Liver (tissue), 9 donors: ENCODE results near the gene CLDN10. TPM values are rescaled to one million over a fixed set of nuclear protein-coding genes. Genes with fewer than 3 reads are reported as not detected.

ENCODE experiments used
- DNase-seq: peaks from one replicate; pipeline ENCODE4 v3.0.0-alpha.2; 2017; ENCODE audit warnings: low spot score
- H3K27ac ChIP-seq, 2 donors: one replicate each; pipeline ENCODE4 v1.7.0; 2013; ENCODE audit warnings: inconsistent platforms in 2 of 2, low read length in 2 of 2, control low read depth in 1 of 2, low read depth in 1 of 2, mild to moderate bottlenecking in 1 of 2
- H3K27me3 ChIP-seq, 4 donors: one replicate each; pipeline versions ENCODE4 v1.6.1 to v1.7.0; 2013; ENCODE audit warnings: low read length in 3 of 4, inconsistent platforms in 1 of 4, mild to moderate bottlenecking in 1 of 4, moderate library complexity in 1 of 4; ENCODE audit not compliant: control insufficient read depth in 4 of 4, insufficient read depth in 4 of 4
- H3K36me3 ChIP-seq, 4 donors: one replicate each; pipeline versions ENCODE4 v1.6.1 to v1.7.0; 2013; ENCODE audit warnings: low read length in 3 of 4, mild to moderate bottlenecking in 3 of 4, low read depth in 1 of 4, moderate library complexity in 1 of 4; ENCODE audit not compliant: control insufficient read depth in 4 of 4, insufficient read depth in 3 of 4
- H3K4me1 ChIP-seq, 4 donors: one replicate each; pipeline versions ENCODE4 v1.6.1 to v1.7.0; 2013; ENCODE audit warnings: low read length in 3 of 4, mild to moderate bottlenecking in 3 of 4, moderate library complexity in 1 of 4; ENCODE audit not compliant: control insufficient read depth in 4 of 4, insufficient read depth in 4 of 4
- H3K4me3 ChIP-seq, 3 donors: one replicate each; pipeline versions ENCODE4 v1.6.1 to v1.7.0; 2013; ENCODE audit warnings: low read length in 3 of 3, control low read depth in 1 of 3, low read depth in 1 of 3, mild to moderate bottlenecking in 1 of 3
- H3K9ac ChIP-seq, 2 donors: one replicate each; pipeline ENCODE4 v1.7.0; 2013; ENCODE audit warnings: low read length in 2 of 2, mild to moderate bottlenecking in 2 of 2, moderate library complexity in 2 of 2, control low read depth in 1 of 2, low read depth in 1 of 2
- H3K9me3 ChIP-seq, 4 donors: one replicate each; pipeline versions ENCODE4 v1.6.1 to v1.7.0; 2013; ENCODE audit warnings: low read length in 3 of 4; ENCODE audit not compliant: control insufficient read depth in 4 of 4
- ATF3 ChIP-seq: IDR thresholded peaks from 2 replicates; pipeline ENCODE4 v1.6.1; 2016; ENCODE audit warnings: antibody characterized with exemption
- EGR1 ChIP-seq, 2 donors: IDR thresholded peaks; 2 replicates each; pipeline ENCODE4 v1.6.1; 2016 to 2018; ENCODE audit warnings: antibody characterized with exemption in 2 of 2, low read depth in 2 of 2
- FOXA1 ChIP-seq: IDR thresholded peaks from 2 replicates; pipeline ENCODE4 v1.6.1; 2016; ENCODE audit warnings: antibody characterized with exemption
- FOXA2 ChIP-seq: IDR thresholded peaks from 2 replicates; pipeline ENCODE4 v1.6.1; 2016; ENCODE audit warnings: antibody characterized with exemption
- GABPA ChIP-seq, 2 donors: IDR thresholded peaks in 1 of 2; conservative IDR thresholded peaks in 1 of 2; 2 replicates each; pipeline ENCODE4 v1.6.1; 2016; ENCODE audit warnings: antibody characterized with exemption in 2 of 2, mild to moderate bottlenecking in 1 of 2, moderate library complexity in 1 of 2
- HNF4G ChIP-seq: IDR thresholded peaks from 2 replicates; pipeline ENCODE4 v1.6.1; 2016; ENCODE audit warnings: antibody characterized with exemption
- JUND ChIP-seq, 2 donors: IDR thresholded peaks; 2 replicates each; pipeline ENCODE4 v1.6.1; 2016; ENCODE audit warnings: antibody characterized with exemption in 2 of 2
- MAX ChIP-seq: IDR thresholded peaks from 2 replicates; pipeline ENCODE4 v1.6.1; 2016; ENCODE audit warnings: antibody characterized with exemption
- NR2F2 ChIP-seq: IDR thresholded peaks from 2 replicates; pipeline ENCODE4 v1.6.1; 2016; ENCODE audit warnings: antibody characterized with exemption
- REST ChIP-seq: IDR thresholded peaks from 2 replicates; pipeline ENCODE4 v1.6.1; 2016; ENCODE audit warnings: antibody characterized with exemption, mild to moderate bottlenecking
- RXRA ChIP-seq, 2 donors: IDR thresholded peaks; 2 replicates each; pipeline ENCODE4 v1.6.1; 2017 to 2018; ENCODE audit warnings: antibody characterized with exemption in 2 of 2, mild to moderate bottlenecking in 1 of 2
- SP1 ChIP-seq: IDR thresholded peaks from 2 replicates; pipeline ENCODE4 v1.6.1; 2018; ENCODE audit warnings: antibody characterized with exemption, mild to moderate bottlenecking
- TAF1 ChIP-seq: conservative IDR thresholded peaks from 2 replicates; pipeline ENCODE4 v1.6.1; 2016; ENCODE audit warnings: antibody characterized with exemption, mild to moderate bottlenecking
- YY1 ChIP-seq: IDR thresholded peaks from 2 replicates; pipeline ENCODE4 v1.6.1; 2016; ENCODE audit warnings: antibody characterized with exemption, mild to moderate bottlenecking
- WGBS: extraction: QIAGEN DNeasy Blood & Tissue Kit; methylation state at CpG from one replicate; pipeline ENCODE4 v1.1.7; 2013; 5-methylcytosine and 5-hydroxymethylcytosine counted together
- polyA plus RNA-seq, 2 donors: library from polyadenylated mRNA; stranded (reverse) in 1 of 2; unstranded in 1 of 2; fragments of 200-250 nt in 1 of 2; fragments of >200 nt in 1 of 2; fragmentation: Nextera tagmentation in 1 of 2; extraction: Ambion mirVana in 1 of 2; gene quantifications; one replicate each; pipeline versions ENCODE4 v1.2.1 to v1.2.3, GENCODE V29; 2013 to 2015
- total RNA-seq, 2 donors: library from RNA; depleted of rRNA; stranded (reverse); fragments of >200 nt; gene quantifications; one replicate each; pipeline ENCODE4 v1.2.3, GENCODE V29; 2014
- donor health status: healthy.
- donor health status: healthy.
- donor health status: healthy.
- donor health status: healthy.
- donor health status: healthy.

CLDN10 gene
- total and polyA plus RNA-seq, 4 donors = 0.79 to 15.1 (median 3.1) TPM

GRCh38 chr13:95588721-95589120 lies 36.2 kb downstream of the CLDN10 start:
- Histone ChIP-seq H3K36me3 (no peaks in the 10 kb centered on the region), H3K9me3 (no peaks in the 10 kb centered on the region), H3K4me3 (no peak overlapping the region), H3K27ac (no peak overlapping the region), H3K27me3 (no peaks in the 10 kb centered on the region), H3K9ac (no peak overlapping the region), H3K4me1 (no peaks in the 10 kb centered on the region)
- WGBS = 95% methylated on average over 2 of the region's 2 CpGs
- DNase-seq = no peak
- no peak for TF ChIP-seq RXRA (IDR thresholded peaks at IDR 0.05)
- no peak for TF ChIP-seq EGR1 (IDR thresholded peaks at IDR 0.05; ENCODE audit: low read depth in 2 of 2)
- TF ChIP-seq HNF4G = no peak
- TF ChIP-seq FOXA1 = no peak
- no peak for TF ChIP-seq SP1
- TF ChIP-seq GABPA (IDR thresholded peaks at IDR 0.05 in 1 of 2, conservative IDR thresholded peaks at IDR 0.05 in 1 of 2) = no peak

GRCh38 chr13:95593462-95593861 lies 40.9 kb downstream of the CLDN10 start:
- Histone ChIP-seq H3K27me3 (no peaks in the 10 kb centered on the region), H3K4me3 (no peak overlapping the region), H3K36me3 (no peaks in the 10 kb centered on the region), H3K9me3 (no peaks in the 10 kb centered on the region), H3K4me1 (no peaks in the 10 kb centered on the region), H3K27ac (no peak overlapping the region), H3K9ac (no peak overlapping the region)
- no peak for DNase-seq
- WGBS = 38% methylated on average over 1 of the region's 1 CpG
- no peak for TF ChIP-seq GABPA (IDR thresholded peaks at IDR 0.05 in 1 of 2, conservative IDR thresholded peaks at IDR 0.05 in 1 of 2)
- TF ChIP-seq MAX = no peak
- TF ChIP-seq REST = no peak
- TF ChIP-seq HNF4G = no peak
- no peak for TF ChIP-seq TAF1
- no peak for TF ChIP-seq FOXA2
- no peak for TF ChIP-seq SP1
- TF ChIP-seq NR2F2 = no peak
- no peak for TF ChIP-seq JUND (IDR thresholded peaks at IDR 0.05)
- no peak for TF ChIP-seq YY1

- Histone ChIP-seq H3K27me3 (no peaks in the 10 kb centered on the region), H3K9ac (no peak overlapping the region), H3K4me1 (no peaks in the 10 kb centered on the region), H3K4me3 (no peak overlapping the region), H3K9me3 (no peaks in the 10 kb centered on the region), H3K27ac (no peak overlapping the region), H3K36me3 (no peaks in the 10 kb centered on the region)
- DNase-seq = no peak
- 86% methylated on average over 1 of the region's 1 CpG for WGBS
- no peak for TF ChIP-seq JUND (IDR thresholded peaks at IDR 0.05)
- TF ChIP-seq ATF3 = no peak
- no peak for TF ChIP-seq FOXA2
Observed at GRCh38 chr13:95596701-95597100, 44.2 kb downstream of the CLDN10 start.
